ENCODE measurements around the gene ZBTB20. TPM values are rescaled to one million over a fixed set of nuclear protein-coding genes. Genes with fewer than 3 reads are reported as not detected.

ZBTB20 gene
- total RNA-seq, 1 donor from 2014 or later, result 21.4 TPM

- peaks cover 7% of the 10 kb centered on the region for H3K79me2 ChIP-seq (ENCODE audit: insufficient read depth, low read length)
- DNase-seq (ENCODE audit: low read depth), result no peak
- H3K4me1 ChIP-seq (ENCODE audit: insufficient read depth, low read length), result peaks cover 4% of the 10 kb centered on the region
- no peaks in the 10 kb centered on the region for H3K27me3 Mint-ChIP-seq (ENCODE audit: low read depth, unreplicated experiment)
- peaks cover 20% of the 10 kb centered on the region for H4K20me1 ChIP-seq (ENCODE audit: insufficient read depth, low read length)
- H3K4me3 ChIP-seq (ENCODE audit: insufficient read depth, low read depth, low read length), result no peak overlapping the region
- H3K36me3 ChIP-seq (ENCODE audit: insufficient read depth, low read length), result no peaks in the 10 kb centered on the region
- peaks cover 14% of the 10 kb centered on the region for H3K4me1 Mint-ChIP-seq (ENCODE audit: low read depth, unreplicated experiment)
- no peaks in the 10 kb centered on the region for H3K27me3 ChIP-seq (ENCODE audit: insufficient read depth, low read length)
- H3K9ac ChIP-seq (ENCODE audit: low read length), result no peak overlapping the region
- H3K4me3 Mint-ChIP-seq (ENCODE audit: unreplicated experiment), result no peak overlapping the region
- no peak overlapping the region for H3K4me2 ChIP-seq (ENCODE audit: low read length)
- no peak overlapping the region for H3K27ac ChIP-seq (ENCODE audit: low read depth, low read length)
- no peaks in the 10 kb centered on the region for H3K9me3 ChIP-seq (ENCODE audit: insufficient read depth, low read depth, low read length)
- peaks cover 4% of the 10 kb centered on the region for H3K9me3 Mint-ChIP-seq (ENCODE audit: unreplicated experiment)
- no peaks in the 10 kb centered on the region for H3K36me3 Mint-ChIP-seq (ENCODE audit: low read depth, unreplicated experiment)
- no peak for FAIRE-seq
- TF ChIP-seq EZH2 (IDR thresholded peaks at IDR 0.05; ENCODE audit: insufficient read depth, low read length), result no peak
- TF ChIP-seq, protein P1, sequence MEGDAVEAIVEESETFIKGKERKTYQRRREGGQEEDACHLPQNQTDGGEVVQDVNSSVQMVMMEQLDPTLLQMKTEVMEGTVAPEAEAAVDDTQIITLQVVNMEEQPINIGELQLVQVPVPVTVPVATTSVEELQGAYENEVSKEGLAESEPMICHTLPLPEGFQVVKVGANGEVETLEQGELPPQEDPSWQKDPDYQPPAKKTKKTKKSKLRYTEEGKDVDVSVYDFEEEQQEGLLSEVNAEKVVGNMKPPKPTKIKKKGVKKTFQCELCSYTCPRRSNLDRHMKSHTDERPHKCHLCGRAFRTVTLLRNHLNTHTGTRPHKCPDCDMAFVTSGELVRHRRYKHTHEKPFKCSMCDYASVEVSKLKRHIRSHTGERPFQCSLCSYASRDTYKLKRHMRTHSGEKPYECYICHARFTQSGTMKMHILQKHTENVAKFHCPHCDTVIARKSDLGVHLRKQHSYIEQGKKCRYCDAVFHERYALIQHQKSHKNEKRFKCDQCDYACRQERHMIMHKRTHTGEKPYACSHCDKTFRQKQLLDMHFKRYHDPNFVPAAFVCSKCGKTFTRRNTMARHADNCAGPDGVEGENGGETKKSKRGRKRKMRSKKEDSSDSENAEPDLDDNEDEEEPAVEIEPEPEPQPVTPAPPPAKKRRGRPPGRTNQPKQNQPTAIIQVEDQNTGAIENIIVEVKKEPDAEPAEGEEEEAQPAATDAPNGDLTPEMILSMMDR (IDR thresholded peaks at IDR 0.05; ENCODE audit: insufficient read depth, low read depth, low read length), result no peak
- no peak overlapping the region for H3K27ac Mint-ChIP-seq (ENCODE audit: unreplicated experiment)
- H2AFZ ChIP-seq (ENCODE audit: low read depth, low read length), result no peak overlapping the region
Measured at GRCh38 chr3:114563720-114564119, 583.4 kb downstream of the ZBTB20 start.

- no peak overlapping the region for H3K27ac ChIP-seq (ENCODE audit: low read depth, low read length)
- peaks cover 10% of the 10 kb centered on the region for H3K4me1 ChIP-seq (ENCODE audit: insufficient read depth, low read length)
- H3K4me3 ChIP-seq (ENCODE audit: insufficient read depth, low read depth, low read length), result no peak overlapping the region
- DNase-seq (ENCODE audit: low read depth), result no peak
- no peak overlapping the region for H3K9ac ChIP-seq (ENCODE audit: low read length)
- peaks cover 7% of the 10 kb centered on the region for H3K79me2 ChIP-seq (ENCODE audit: insufficient read depth, low read length)
- H3K4me2 ChIP-seq (ENCODE audit: low read length), result no peak overlapping the region
- peak; percentile 17 for FAIRE-seq
- Mint-ChIP-seq H3K36me3 (ENCODE audit: low read depth, unreplicated experiment) (no peaks in the 10 kb centered on the region), H3K27ac (ENCODE audit: unreplicated experiment) (no peak overlapping the region), H3K27me3 (ENCODE audit: low read depth, unreplicated experiment) (no peaks in the 10 kb centered on the region), H3K9me3 (ENCODE audit: unreplicated experiment) (peaks cover 4% of the 10 kb centered on the region), H3K4me1 (ENCODE audit: low read depth, unreplicated experiment) (peaks cover 21% of the 10 kb centered on the region), H3K4me3 (ENCODE audit: unreplicated experiment) (no peak overlapping the region)
- H2AFZ ChIP-seq (ENCODE audit: low read depth, low read length), result no peak overlapping the region
- no peaks in the 10 kb centered on the region for H3K9me3 ChIP-seq (ENCODE audit: insufficient read depth, low read depth, low read length)
- peaks cover 15% of the 10 kb centered on the region for H4K20me1 ChIP-seq (ENCODE audit: insufficient read depth, low read length)
- H3K27me3 ChIP-seq (ENCODE audit: insufficient read depth, low read length), result no peaks in the 10 kb centered on the region
- TF ChIP-seq, protein P1 (IDR thresholded peaks at IDR 0.05; ENCODE audit: insufficient read depth, low read depth, low read length), result no peak
- TF ChIP-seq EZH2 (IDR thresholded peaks at IDR 0.05; ENCODE audit: insufficient read depth, low read length), result no peak
- no peaks in the 10 kb centered on the region for H3K36me3 ChIP-seq (ENCODE audit: insufficient read depth, low read length)
Measured at GRCh38 chr3:114562557-114562956, 584.5 kb downstream of the ZBTB20 start.

GRCh38 chr3:114558271-114558670 lies 588.8 kb downstream of the ZBTB20 start:
- H3K27me3 ChIP-seq (ENCODE audit: insufficient read depth, low read length), result no peaks in the 10 kb centered on the region
- Mint-ChIP-seq H3K27ac (ENCODE audit: unreplicated experiment) (peak overlapping the region; percentile 51), H3K4me1 (ENCODE audit: low read depth, unreplicated experiment) (peaks cover 35% of the 10 kb centered on the region), H3K27me3 (ENCODE audit: low read depth, unreplicated experiment) (no peaks in the 10 kb centered on the region), H3K9me3 (ENCODE audit: unreplicated experiment) (peaks cover 4% of the 10 kb centered on the region), H3K4me3 (ENCODE audit: unreplicated experiment) (no peak overlapping the region), H3K36me3 (ENCODE audit: low read depth, unreplicated experiment) (no peaks in the 10 kb centered on the region)
- DNase-seq (ENCODE audit: low read depth), result peak; percentile 47
- peak overlapping the region; percentile 17 for H3K4me2 ChIP-seq (ENCODE audit: low read length)
- H3K9me3 ChIP-seq (ENCODE audit: insufficient read depth, low read depth, low read length), result no peaks in the 10 kb centered on the region
- H3K4me1 ChIP-seq (ENCODE audit: insufficient read depth, low read length), result peaks cover 22% of the 10 kb centered on the region
- no peaks in the 10 kb centered on the region for H3K36me3 ChIP-seq (ENCODE audit: insufficient read depth, low read length)
- H3K4me3 ChIP-seq (ENCODE audit: insufficient read depth, low read depth, low read length), result no peak overlapping the region
- H3K9ac ChIP-seq (ENCODE audit: low read length), result no peak overlapping the region
- peak overlapping the region; percentile 45 for H3K27ac ChIP-seq (ENCODE audit: low read depth, low read length)
- H2AFZ ChIP-seq (ENCODE audit: low read depth, low read length), result no peak overlapping the region
- FAIRE-seq, result peak; percentile 17
- TF ChIP-seq EZH2 (IDR thresholded peaks at IDR 0.05; ENCODE audit: insufficient read depth, low read length), result no peak
- TF ChIP-seq, protein P1 (IDR thresholded peaks at IDR 0.05; ENCODE audit: insufficient read depth, low read depth, low read length), result no peak
- peaks cover 7% of the 10 kb centered on the region for H3K79me2 ChIP-seq (ENCODE audit: insufficient read depth, low read length)
- H4K20me1 ChIP-seq (ENCODE audit: insufficient read depth, low read length), result no peaks in the 10 kb centered on the region
